ENCODE results near the gene GALNT4.

The GALNT4 gene

DNA sequence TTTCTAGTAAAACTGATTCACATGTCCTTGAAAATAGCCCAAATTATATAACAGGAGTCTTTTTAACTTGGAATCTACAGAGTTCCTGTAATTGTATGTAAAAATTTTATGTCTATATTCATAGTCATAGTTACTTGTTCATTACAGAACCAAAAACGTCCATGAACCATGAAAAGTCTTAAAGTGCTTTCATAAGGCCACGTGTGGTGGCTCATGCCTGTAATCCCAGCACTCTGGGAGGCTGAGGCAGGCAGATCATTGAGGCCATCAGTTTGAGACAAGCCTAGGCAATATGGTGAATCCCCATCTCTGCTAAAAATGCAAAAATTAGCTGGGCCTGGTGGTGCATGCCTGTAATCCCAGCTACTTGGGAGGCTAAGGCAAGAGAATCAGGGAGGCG lies 48.4 kb downstream of the GALNT4 start:
- ChIA-PET CTCF (no interaction called here), POLR2A (ENCODE audit: low non-redundant PET) (no interaction called here)
- DNase-seq (ENCODE audit: low spot score), result no peak
- no peak overlapping the region for H3K27ac ChIP-seq
- TF ChIP-seq, protein P1, sequence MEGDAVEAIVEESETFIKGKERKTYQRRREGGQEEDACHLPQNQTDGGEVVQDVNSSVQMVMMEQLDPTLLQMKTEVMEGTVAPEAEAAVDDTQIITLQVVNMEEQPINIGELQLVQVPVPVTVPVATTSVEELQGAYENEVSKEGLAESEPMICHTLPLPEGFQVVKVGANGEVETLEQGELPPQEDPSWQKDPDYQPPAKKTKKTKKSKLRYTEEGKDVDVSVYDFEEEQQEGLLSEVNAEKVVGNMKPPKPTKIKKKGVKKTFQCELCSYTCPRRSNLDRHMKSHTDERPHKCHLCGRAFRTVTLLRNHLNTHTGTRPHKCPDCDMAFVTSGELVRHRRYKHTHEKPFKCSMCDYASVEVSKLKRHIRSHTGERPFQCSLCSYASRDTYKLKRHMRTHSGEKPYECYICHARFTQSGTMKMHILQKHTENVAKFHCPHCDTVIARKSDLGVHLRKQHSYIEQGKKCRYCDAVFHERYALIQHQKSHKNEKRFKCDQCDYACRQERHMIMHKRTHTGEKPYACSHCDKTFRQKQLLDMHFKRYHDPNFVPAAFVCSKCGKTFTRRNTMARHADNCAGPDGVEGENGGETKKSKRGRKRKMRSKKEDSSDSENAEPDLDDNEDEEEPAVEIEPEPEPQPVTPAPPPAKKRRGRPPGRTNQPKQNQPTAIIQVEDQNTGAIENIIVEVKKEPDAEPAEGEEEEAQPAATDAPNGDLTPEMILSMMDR (conservative IDR thresholded peaks at IDR 0.05; ENCODE audit: low read depth), result no peak

DNA sequence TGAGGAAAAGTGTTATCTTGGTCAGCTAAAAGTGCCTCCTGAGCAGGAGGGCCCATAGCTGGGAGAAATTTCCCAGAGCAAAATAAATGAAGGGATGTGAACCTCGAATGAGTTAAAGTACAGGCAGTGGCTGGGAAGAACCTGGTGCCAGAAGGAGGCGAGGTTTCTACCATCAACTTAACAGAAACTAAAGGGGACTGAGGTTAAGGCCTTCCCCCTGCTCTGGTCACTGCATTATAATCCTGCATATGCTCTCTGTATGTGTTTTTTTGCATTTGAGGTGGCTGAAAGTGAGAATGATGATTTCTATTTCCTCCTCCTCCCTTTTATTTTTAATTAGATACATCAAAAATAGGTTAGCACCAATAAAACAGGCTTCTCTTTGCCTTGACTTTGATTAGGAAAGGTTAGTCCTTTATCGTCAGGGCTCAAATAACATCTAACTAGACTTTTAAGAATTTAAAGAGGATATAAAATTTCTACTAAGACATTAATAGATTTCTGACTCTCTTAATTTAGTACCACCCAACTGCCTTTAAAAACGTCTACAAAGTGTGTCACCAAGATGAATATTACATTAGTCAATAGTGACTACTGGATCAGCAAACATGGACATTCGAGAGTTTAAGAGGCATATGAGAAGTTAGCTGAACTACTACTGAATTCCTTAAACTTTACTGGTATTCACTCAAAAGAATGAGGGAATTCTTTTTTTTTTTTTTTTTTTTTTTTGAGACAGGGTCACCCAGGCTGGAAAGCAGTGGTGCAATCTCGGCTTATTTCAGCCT lies 49.2 kb downstream of the GALNT4 start:
- TF ChIP-seq, protein P1 (conservative IDR thresholded peaks at IDR 0.05; ENCODE audit: low read depth), result no peak
- ChIA-PET POLR2A (ENCODE audit: low non-redundant PET) (no interaction called here), CTCF (interaction anchor here (0.6 kb wide), 1 partner anchor 1931 kb away, joined by 4 read pairs; no protein-coding TSS in a partner anchor)
- no peak overlapping the region for H3K27ac ChIP-seq
- DNase-seq (ENCODE audit: low spot score), result no peak

GRCh38 chr12:89474615-89475014 lies 50.0 kb downstream of the GALNT4 start:
- TF ChIP-seq, protein P1 (conservative IDR thresholded peaks at IDR 0.05; ENCODE audit: low read depth), result no peak
- no peak for DNase-seq (ENCODE audit: low spot score)

More at GRCh38 chr12:89474615-89475014, 50.0 kb downstream of the GALNT4 start:
- POLR2A ChIA-PET (ENCODE audit: low non-redundant PET), result no interaction called here
- CTCF ChIA-PET, result no interaction called here
- H3K27ac ChIP-seq, result no peak overlapping the region

Data from RWPE1 (cell line).